Stimulated activated naive CD8-positive, alpha-beta T cell treated with anti-CD3 and anti-CD28 coated beads, Interleukin-15, amount 100 ng/mL, for 72 hours (primary cell): ENCODE results near the gene PTPN13.
"Not testable (repeated sequence)": the region's sequence is repeated elsewhere in the genome, so short reads cannot be mapped to it uniquely, and the experiment has no call there.

ENCODE experiments used
- ATAC-seq: fragments of 150-1000 bp; cut with Tn5 transposase; 2 replicates; pipeline ENCODE4 v1.10.0; 2021; ENCODE audit warnings: mild to moderate bottlenecking, moderate library complexity
- DNase-seq, 2 donors: peaks; one replicate each; pipeline ENCODE4 v3.0.0; 2021 to 2022
- H3K27ac Mint-ChIP-seq, 2 donors: one replicate each; pipeline ENCODE4 v1.8.0; 2022; ENCODE audit warnings: mild to moderate bottlenecking in 2 of 2, mixed read lengths in 2 of 2, moderate library complexity in 2 of 2
- H3K27me3 Mint-ChIP-seq: one replicate; pipeline ENCODE4 v1.8.0; 2022; ENCODE audit warnings: mixed read lengths
- H3K4me1 Mint-ChIP-seq: one replicate; pipeline ENCODE4 v1.8.0; 2022; ENCODE audit warnings: mild to moderate bottlenecking, mixed read lengths
- H3K4me3 Mint-ChIP-seq, 2 donors: one replicate each; pipeline ENCODE4 v1.8.0; 2022; ENCODE audit warnings: mild to moderate bottlenecking in 2 of 2, mixed read lengths in 2 of 2, moderate library complexity in 1 of 2
- H3K9me3 Mint-ChIP-seq, 2 donors: one replicate each; pipeline ENCODE4 v1.8.0; 2022; ENCODE audit warnings: mixed read lengths in 2 of 2

Gene PTPN13

DNA sequence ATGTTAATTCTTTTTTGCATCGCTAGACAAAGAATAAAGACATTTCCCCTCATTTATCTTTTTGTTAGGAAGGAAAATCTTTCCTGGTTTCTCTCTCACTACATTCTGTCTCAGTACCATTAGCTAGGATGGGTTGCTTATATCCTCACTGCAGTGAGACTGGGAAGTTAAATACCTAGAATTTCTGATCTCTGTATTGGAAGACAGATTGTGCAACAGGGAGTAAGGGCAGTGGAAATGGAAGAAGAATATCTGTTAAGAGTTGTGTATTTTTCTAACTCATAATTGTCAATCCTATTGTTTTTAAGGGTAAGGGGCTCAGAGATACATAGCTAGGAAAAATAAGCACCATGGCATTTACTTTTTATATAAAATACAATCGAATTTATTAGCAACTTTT lies 19.6 kb downstream of the PTPN13 start:
- Mint-ChIP-seq H3K27ac (no peak overlapping the region), H3K4me3 (no peak overlapping the region), H3K4me1 (no peaks in the 10 kb centered on the region), H3K9me3 (peaks cover 0 to 4% of the 10 kb centered on the region in 2 donors), H3K27me3 (no peaks in the 10 kb centered on the region)
- DNase-seq = no peak
- no peak for ATAC-seq

DNA sequence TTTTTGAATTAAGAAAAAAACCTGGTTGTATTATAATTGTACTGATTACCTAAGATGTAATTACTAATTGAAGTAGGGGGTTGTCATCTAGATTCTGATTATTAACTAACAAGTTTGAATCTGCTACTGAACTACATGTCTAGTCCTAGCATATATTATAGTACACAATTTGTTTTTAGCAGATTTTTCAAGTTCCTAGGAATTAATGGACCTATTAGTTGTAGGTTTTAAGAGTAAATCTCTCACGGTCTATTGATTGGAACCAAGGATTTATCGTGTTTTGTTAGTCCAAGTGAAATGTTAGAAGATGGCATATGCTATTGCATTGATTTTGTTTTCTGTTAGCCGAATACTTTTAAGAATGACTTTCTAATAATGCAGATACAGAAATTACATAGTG lies 20.8 kb downstream of the PTPN13 start:
- ATAC-seq = no peak

DNA sequence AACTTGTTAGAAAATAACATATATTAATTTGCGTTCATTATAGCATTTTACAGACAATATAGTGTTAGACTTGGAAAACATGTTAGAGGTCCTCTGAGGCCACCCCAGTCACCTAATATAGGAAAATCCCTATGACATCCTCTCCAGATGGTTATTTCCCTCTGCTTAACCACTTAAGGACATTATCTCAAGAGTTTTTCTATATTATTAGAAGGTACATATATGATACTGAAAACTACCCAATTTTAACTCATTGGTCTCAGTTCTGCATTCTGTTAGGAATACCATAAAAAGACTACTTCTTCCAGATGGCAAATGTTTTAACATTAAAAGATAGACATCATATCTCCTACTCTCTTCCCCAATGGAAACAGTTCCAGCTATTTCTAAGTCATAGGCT lies 21.4 kb downstream of the PTPN13 start:
- no peak overlapping the region for H3K4me3 Mint-ChIP-seq
- H3K4me1 Mint-ChIP-seq = no peaks in the 10 kb centered on the region
- H3K27ac Mint-ChIP-seq = no peak overlapping the region
- no peaks in the 10 kb centered on the region for H3K27me3 Mint-ChIP-seq
- ATAC-seq (no peak), DNase-seq (no peak)
- H3K9me3 Mint-ChIP-seq = peaks cover 0 to 4% of the 10 kb centered on the region in 2 donors

More for the DNA sequence above, 20.8 kb downstream of the PTPN13 start:
- no peaks in the 10 kb centered on the region for H3K4me1 Mint-ChIP-seq
- peaks cover 0 to 4% of the 10 kb centered on the region in 2 donors for H3K9me3 Mint-ChIP-seq
- no peak overlapping the region for H3K4me3 Mint-ChIP-seq
- no peak overlapping the region for H3K27ac Mint-ChIP-seq
- no peaks in the 10 kb centered on the region for H3K27me3 Mint-ChIP-seq
- DNase-seq = no peak

DNA sequence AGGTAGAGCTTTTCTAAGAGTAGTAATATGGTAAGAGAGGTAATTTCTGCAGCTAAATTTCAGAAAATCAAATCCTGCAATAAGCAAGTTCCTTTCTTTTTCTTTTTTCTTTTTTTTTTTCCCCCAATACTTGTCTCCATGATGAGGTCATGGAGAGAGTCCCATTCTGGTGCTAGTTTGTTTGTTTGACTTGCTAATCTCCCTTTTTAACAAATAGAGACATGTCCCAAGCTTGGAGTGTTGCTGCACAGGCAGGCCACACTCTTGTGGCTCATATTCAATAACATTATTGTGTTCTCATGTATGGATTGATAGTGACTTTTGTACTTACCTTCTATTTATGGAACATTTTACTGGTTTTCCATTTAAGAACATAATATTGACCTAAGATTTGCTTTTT lies 25.5 kb downstream of the PTPN13 start:
- no peak for ATAC-seq
- DNase-seq = no peak
- peaks cover 0 to 4% of the 10 kb centered on the region in 2 donors for H3K9me3 Mint-ChIP-seq
- no peaks in the 10 kb centered on the region for H3K27me3 Mint-ChIP-seq
- H3K4me1 Mint-ChIP-seq = no peaks in the 10 kb centered on the region
- H3K4me3 Mint-ChIP-seq = no peak overlapping the region
- no peak overlapping the region for H3K27ac Mint-ChIP-seq

DNA sequence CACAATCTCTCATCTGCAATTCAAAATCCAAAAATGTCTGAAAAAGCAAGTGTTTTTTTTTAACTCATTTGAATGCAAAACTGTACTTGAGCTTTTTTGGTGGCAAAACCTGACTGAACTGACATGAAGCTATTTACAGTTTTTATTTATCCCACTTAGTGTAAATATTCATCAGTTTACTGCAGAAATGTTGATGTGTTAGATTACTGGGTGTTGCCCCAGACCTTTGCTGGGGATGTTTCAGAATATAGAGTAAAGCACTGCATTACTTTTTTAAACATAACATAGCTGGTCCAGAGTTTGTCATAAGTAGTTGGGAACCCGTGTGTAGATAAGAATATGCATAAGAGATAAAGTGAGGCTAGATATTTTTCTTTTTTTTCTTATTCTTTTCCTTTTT lies 27.3 kb downstream of the PTPN13 start:
- Mint-ChIP-seq H3K4me1 (no peaks in the 10 kb centered on the region), H3K27me3 (no peaks in the 10 kb centered on the region), H3K9me3 (peaks cover 0 to 4% of the 10 kb centered on the region in 2 donors), H3K27ac (no peak overlapping the region), H3K4me3 (no peak overlapping the region)
- DNase-seq (no peak), ATAC-seq (no peak)

DNA sequence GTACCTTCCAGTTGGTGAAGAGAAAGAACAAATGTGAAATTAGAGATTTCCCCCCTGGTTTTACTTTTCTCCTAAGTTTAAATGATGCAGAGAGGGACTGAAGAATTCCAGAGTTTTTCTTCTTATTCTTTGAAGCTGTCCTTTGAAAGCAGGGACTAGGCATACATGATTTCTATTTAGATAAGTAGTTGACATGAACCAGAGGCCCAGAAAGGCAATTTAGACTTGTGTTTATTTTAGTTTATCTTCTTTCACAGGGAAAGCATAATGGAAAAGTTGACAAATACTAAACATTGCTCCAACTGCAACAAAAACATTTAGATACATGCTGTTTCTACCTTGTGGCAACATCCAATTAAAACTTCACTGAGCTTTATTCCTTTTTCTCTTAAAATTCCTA lies 32.0 kb downstream of the PTPN13 start:
- Mint-ChIP-seq H3K4me3 (no peak overlapping the region), H3K9me3 (no peaks in the 10 kb centered on the region), H3K27me3 (no peaks in the 10 kb centered on the region), H3K4me1 (no peaks in the 10 kb centered on the region), H3K27ac (no peak overlapping the region)
- DNase-seq (no peak), ATAC-seq (no peak)

DNA sequence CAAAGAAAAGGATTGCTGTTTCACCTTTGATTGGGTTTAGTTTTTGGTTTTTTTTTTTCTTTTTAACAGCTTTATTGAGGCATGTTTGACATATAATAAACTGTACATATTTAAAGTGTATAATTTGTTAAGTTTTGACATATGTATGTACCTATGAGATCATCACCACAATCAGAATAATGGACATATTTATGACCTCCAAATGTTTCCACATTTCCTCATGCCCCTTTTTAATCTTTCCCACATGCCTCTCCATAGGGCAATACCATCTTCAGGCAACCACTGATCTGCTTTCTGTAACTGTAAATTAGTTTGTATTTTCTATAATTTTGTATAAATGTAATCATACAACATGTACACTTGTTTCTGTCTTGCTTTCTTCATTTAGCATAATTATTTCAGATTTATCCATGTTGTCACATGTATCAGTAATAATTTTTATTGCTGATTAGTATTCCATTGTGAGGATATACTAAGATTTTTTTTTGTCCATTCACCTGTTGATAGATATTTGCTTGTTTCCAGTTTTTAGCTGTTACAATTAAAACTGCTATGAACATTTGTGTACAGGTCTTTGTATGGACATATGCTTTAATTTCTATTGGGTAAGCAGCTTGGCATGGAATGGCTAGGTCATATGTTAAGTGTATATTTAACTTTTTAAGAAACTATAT lies 33.5 kb downstream of the PTPN13 start:
- no peak for ATAC-seq
- DNase-seq = no peak
- H3K4me1 Mint-ChIP-seq = no peaks in the 10 kb centered on the region
- no peak overlapping the region for H3K4me3 Mint-ChIP-seq
- H3K9me3 Mint-ChIP-seq = no peaks in the 10 kb centered on the region
- no peaks in the 10 kb centered on the region for H3K27me3 Mint-ChIP-seq
- H3K27ac Mint-ChIP-seq = no peak overlapping the region

DNA sequence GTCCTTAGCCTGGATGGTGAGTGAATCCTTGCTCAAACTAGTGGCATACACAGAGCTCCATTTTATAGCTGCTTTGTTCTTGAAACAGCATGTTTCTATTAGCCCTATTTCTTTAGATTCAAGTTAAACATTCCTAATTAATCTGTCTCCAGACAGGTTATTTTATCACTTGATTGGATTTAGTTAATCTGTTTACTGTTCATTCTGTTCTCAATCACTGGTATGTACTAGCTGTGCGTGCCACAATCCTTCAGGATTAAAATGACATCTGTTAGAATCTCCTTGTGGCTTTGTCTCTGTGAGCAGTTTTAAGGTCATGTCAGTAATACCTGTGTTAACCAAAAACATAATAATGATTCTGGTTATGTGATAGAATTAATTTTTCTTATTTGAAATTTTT lies 36.5 kb downstream of the PTPN13 start:
- Mint-ChIP-seq H3K4me1 (no peaks in the 10 kb centered on the region), H3K27me3 (no peaks in the 10 kb centered on the region), H3K27ac (no peak overlapping the region), H3K4me3 (no peak overlapping the region), H3K9me3 (no peaks in the 10 kb centered on the region)
- ATAC-seq (no peak), DNase-seq (no peak)

DNA sequence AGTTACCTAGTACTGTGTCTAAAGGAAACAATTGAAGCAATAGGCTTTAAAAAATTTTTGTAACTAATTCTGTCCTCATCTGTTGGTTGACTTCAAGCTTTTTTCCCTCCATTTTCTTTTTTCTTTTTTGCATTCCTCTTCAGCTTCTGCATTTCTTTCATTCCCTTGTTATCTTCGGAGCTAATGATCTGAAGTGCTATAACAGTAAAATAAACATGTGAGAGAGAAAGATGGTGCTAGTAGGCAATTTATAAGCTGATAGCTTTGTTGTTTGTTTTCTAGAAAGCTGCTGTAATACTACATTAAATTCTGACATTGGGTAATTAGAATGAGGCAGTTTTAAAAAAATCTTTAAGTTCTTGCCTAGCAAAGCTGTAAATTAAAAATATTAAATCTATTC lies 37.1 kb downstream of the PTPN13 start:
- no peak overlapping the region for H3K27ac Mint-ChIP-seq
- H3K4me3 Mint-ChIP-seq = no peak overlapping the region
- H3K4me1 Mint-ChIP-seq = no peaks in the 10 kb centered on the region
- no peaks in the 10 kb centered on the region for H3K9me3 Mint-ChIP-seq
- no peaks in the 10 kb centered on the region for H3K27me3 Mint-ChIP-seq
- no peak for ATAC-seq
- DNase-seq = no peak

DNA sequence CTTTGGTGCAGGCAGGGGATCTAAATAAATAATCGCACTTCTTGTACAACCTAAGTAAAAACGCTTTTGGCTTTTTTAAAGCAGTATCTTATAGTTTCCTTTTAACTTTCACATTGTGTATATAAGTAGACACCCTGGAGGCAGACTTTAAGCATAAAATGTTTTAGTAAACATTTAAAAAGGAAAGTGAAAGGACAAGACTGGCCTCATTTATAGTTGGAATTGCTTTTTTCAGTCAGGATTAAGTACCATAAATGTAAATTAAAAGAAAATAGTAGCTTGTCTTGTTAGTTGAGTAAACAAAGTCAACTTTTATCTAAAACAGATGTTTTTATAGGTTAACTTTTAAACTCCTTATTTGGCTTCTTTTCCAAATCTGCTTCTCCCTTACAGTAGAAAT lies 39.7 kb downstream of the PTPN13 start:
- no peak overlapping the region for H3K4me3 Mint-ChIP-seq
- no peaks in the 10 kb centered on the region for H3K4me1 Mint-ChIP-seq
- DNase-seq = no peak
- no peaks in the 10 kb centered on the region for H3K9me3 Mint-ChIP-seq
- no peak overlapping the region for H3K27ac Mint-ChIP-seq
- H3K27me3 Mint-ChIP-seq = no peaks in the 10 kb centered on the region
- no peak for ATAC-seq

DNA sequence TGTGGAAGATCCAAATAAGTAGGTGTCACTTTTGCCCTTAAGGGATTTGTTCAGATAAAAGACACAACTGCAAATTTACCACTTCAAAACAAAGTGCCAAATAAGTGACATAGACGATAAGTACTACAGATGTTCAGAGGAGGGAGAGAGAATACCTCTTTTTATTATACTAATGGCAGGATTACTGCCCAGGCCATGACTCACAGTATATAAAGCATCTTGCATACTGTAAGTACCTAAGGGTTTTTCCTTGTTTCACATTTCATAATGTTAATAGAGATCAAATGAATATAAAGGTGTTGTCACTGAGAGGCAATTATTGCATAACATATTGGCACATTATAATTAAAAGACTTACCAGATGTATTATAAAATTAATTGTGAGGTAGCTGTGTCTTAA lies 46.4 kb downstream of the PTPN13 start:
- Mint-ChIP-seq H3K27me3 (no peaks in the 10 kb centered on the region), H3K9me3 (peaks cover 0 to 5% of the 10 kb centered on the region in 2 donors), H3K4me1 (no peaks in the 10 kb centered on the region), H3K27ac (no peak overlapping the region), H3K4me3 (no peak overlapping the region)
- ATAC-seq = no peak
- no peak for DNase-seq

DNA sequence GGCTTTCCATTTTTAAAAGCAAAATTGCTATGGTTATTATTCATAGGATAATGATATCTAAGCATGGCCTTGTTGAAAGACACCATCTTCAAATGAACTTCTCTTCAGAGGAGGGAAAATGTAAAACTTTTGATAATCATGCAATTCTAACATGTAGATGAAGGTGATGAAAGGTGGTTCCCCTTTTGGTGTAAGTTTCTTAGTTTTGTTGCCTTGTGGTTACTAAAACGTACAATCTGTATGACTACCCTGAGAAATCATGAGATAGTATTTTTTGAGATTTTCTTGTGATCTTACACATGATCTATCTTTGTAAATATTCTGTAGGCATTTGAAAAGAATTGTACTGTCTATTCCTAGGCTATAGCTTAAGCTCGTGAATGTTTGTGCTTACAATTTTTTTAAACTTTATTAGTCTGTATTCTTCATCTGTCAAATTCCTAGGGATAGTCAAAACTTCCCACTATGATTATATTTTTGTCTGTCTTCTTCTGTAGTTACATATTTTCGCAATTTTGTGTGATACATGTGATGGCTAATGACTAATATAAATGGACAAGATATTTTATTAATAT lies 47.5 kb downstream of the PTPN13 start:
- H3K4me1 Mint-ChIP-seq = no peaks in the 10 kb centered on the region
- DNase-seq (no peak), ATAC-seq (no peak)
- H3K9me3 Mint-ChIP-seq = peaks cover 0 to 5% of the 10 kb centered on the region in 2 donors
- H3K4me3 Mint-ChIP-seq = no peak overlapping the region
- H3K27ac Mint-ChIP-seq = no peak overlapping the region
- H3K27me3 Mint-ChIP-seq = no peaks in the 10 kb centered on the region

DNA sequence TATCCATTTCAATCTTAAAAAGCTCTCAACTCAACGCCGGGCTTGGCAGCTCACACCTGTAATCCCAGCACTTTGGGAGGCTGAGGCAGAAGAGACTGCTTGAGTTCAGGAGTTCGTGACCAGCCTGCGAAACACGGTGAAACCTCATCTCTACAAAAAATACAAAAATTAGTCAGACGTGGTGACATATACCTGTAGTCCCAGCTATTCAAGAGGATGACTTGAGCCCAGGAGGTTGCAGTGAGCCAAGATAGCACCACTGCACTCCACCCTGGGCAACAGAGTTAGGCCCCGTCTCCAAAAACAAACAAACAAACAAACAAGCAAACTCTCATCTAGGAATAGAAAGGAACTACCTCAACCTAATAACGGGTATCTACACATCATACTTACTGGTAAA lies 50.8 kb downstream of the PTPN13 start:
- H3K27me3 Mint-ChIP-seq = no peaks in the 10 kb centered on the region
- H3K9me3 Mint-ChIP-seq = peaks cover 0 to 1% of the 10 kb centered on the region in 2 donors
- H3K4me3 Mint-ChIP-seq = no peak overlapping the region
- H3K27ac Mint-ChIP-seq = no peak overlapping the region
- ATAC-seq (no peak), DNase-seq (no peak)
- no peaks in the 10 kb centered on the region for H3K4me1 Mint-ChIP-seq

DNA sequence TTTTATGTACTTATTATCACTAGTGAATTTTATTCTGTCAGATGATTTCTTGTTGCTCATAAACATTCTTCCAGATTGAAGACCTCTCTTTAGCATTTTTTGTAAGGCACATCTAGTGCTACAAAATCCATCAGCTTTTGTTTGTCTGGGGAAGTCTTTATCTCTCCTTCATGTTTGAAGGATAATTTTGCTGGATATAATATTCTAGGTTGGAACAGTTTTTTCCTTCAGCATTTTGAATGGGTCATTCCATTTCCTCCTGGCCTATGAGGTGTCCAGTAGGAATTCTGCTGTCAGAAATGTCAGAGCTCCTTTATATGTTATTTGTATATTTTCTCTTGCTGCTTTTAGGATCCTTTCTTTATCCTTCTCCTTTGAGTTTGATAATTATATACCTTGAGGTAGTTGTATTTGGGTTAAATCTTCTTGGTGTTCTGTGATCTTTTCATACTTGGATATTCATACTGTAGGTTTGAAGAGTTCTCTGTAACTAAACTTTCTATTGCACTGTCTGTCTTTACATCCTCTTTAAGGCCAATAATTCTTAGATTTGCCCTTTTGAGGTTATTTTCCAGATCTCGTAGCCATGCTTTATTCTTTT lies 58.3 kb downstream of the PTPN13 start:
- ATAC-seq = no peak

DNA sequence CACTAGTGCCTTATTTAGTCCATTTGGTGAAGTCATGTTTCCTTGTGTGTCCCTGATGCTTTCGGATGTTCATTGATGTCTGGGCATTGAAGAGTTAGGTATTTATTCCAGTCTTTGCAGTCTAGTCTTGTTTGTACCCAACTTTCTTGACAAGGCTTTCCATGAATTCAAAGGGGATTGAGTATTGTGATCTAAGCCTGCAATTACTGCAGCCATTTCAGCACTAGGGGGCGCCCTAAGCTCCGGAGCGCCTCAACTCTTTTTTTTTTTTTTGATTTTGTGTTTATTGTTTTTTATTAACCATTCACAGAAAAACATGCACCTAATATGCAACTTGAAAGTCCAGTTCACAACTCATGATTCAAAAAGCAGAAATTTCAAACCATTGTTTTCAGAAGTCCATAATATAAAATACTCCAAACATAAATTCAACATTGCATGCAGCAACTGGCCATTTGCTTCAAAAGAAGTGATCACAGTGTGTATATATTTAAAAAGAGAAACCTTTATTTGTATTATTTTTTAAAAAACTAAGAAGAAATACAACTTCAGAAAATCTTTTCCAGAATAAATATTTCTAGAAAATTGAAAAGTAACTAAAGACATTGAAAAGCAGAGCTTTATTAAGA lies 59.2 kb downstream of the PTPN13 start:
- Mint-ChIP-seq H3K27ac (no peak overlapping the region), H3K4me3 (no peak overlapping the region), H3K4me1 (no peaks in the 10 kb centered on the region), H3K9me3 (peaks cover 11 to 35% of the 10 kb centered on the region in 2 donors), H3K27me3 (no peaks in the 10 kb centered on the region)
- ATAC-seq (no peak), DNase-seq (peak in 1 of 2 donors; percentile 11)

More for the DNA sequence above, 58.3 kb downstream of the PTPN13 start:
- Mint-ChIP-seq H3K27me3 (no peaks in the 10 kb centered on the region), H3K4me1 (no peaks in the 10 kb centered on the region), H3K4me3 (no peak overlapping the region), H3K27ac (no peak overlapping the region), H3K9me3 (peaks cover 8 to 34% of the 10 kb centered on the region in 2 donors)
- DNase-seq = no peak

DNA sequence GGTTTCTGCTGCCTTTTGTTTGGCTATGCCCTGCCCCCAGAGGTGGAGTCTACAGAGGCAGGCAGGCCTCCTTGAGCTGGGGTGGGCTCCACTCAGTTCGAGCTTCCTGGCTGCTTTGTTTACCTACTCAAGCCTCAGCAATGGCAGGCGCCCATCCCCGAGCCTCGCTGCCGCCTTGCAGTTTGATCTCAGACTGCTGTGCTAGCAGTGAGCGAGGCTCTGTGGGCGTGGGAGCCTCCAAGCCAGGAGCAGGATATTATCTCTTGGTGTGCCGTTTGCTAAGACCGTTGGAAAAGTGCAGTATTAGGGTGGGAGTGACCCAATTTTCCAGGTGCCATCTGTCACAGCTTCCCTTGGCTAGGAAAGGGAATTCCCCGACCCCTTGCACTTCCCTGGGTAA lies 62.7 kb downstream of the PTPN13 start:
- not testable (repeated sequence) for H3K4me1 Mint-ChIP-seq, DNase-seq, H3K4me3 Mint-ChIP-seq, ATAC-seq, H3K27me3 Mint-ChIP-seq, H3K27ac Mint-ChIP-seq
- H3K9me3 Mint-ChIP-seq = peaks cover 12 to 35% of the 10 kb centered on the region in 2 donors
